Activated naive CD4-positive, alpha-beta T cell treated with anti-CD3 and anti-CD28 coated beads, Interleukin-2, amount 10 ng/mL, durations not matched to agents 7 days and 5 days (primary cell): Measurements from ENCODE around the gene ROBO1.

Experiments used
- CTCF ChIA-PET: fragments of 350-600 bp; sonication (Branson Sonifier 250); formaldehyde crosslinking; loops from one replicate; lab custom pipeline; 2021; ENCODE audit warnings: antibody characterized with exemption; lab: Charles Lee
- DNase-seq: peaks from one replicate; pipeline ENCODE4 v3.0.0-alpha.2; 2020
- H3K27ac Mint-ChIP-seq: one replicate; pipeline ENCODE4 v1.8.0; 2021; ENCODE audit warnings: mild to moderate bottlenecking, moderate library complexity, mixed read lengths
- H3K27me3 Mint-ChIP-seq: one replicate; pipeline ENCODE4 v1.8.0; 2021; ENCODE audit warnings: mild to moderate bottlenecking, mixed read lengths
- H3K36me3 Mint-ChIP-seq: one replicate; pipeline ENCODE4 v1.8.0; 2021; ENCODE audit warnings: mixed read lengths
- H3K4me1 Mint-ChIP-seq: one replicate; pipeline ENCODE4 v1.8.0; 2021; ENCODE audit warnings: mixed read lengths
- H3K4me3 Mint-ChIP-seq: one replicate; pipeline ENCODE4 v1.8.0; 2021; ENCODE audit warnings: mild to moderate bottlenecking, moderate library complexity, mixed read lengths
- H3K9me3 Mint-ChIP-seq: one replicate; pipeline ENCODE4 v1.8.0; 2021; ENCODE audit warnings: mixed read lengths

Gene ROBO1

GRCh38 chr3:78979028-78979427 is 788.8 kb downstream of the ROBO1 start:
- CTCF ChIA-PET: no interaction called here
- no peak for DNase-seq
- Mint-ChIP-seq H3K27ac (no peak overlapping the region), H3K27me3 (no peaks in the 10 kb centered on the region), H3K4me3 (no peak overlapping the region), H3K4me1 (no peaks in the 10 kb centered on the region), H3K36me3 (no peaks in the 10 kb centered on the region), H3K9me3 (no peaks in the 10 kb centered on the region)

GRCh38 chr3:78978037-78978436 is 789.8 kb downstream of the ROBO1 start:
- H3K9me3 Mint-ChIP-seq: no peaks in the 10 kb centered on the region
- CTCF ChIA-PET: no interaction called here

GRCh38 chr3:78977073-78977472 is 790.7 kb downstream of the ROBO1 start:
- CTCF ChIA-PET: no interaction called here
- no peak overlapping the region for H3K27ac Mint-ChIP-seq
- no peaks in the 10 kb centered on the region for H3K27me3 Mint-ChIP-seq
- DNase-seq: no peak
- H3K36me3 Mint-ChIP-seq: no peaks in the 10 kb centered on the region
- no peaks in the 10 kb centered on the region for H3K9me3 Mint-ChIP-seq
- no peak overlapping the region for H3K4me3 Mint-ChIP-seq
- no peaks in the 10 kb centered on the region for H3K4me1 Mint-ChIP-seq

More at GRCh38 chr3:78978037-78978436, 789.8 kb downstream of the ROBO1 start:
- no peaks in the 10 kb centered on the region for H3K36me3 Mint-ChIP-seq
- no peak overlapping the region for H3K4me3 Mint-ChIP-seq
- H3K27ac Mint-ChIP-seq: no peak overlapping the region
- DNase-seq: no peak
- no peaks in the 10 kb centered on the region for H3K27me3 Mint-ChIP-seq
- no peaks in the 10 kb centered on the region for H3K4me1 Mint-ChIP-seq

- Mint-ChIP-seq H3K36me3 (no peaks in the 10 kb centered on the region), H3K9me3 (no peaks in the 10 kb centered on the region), H3K27me3 (no peaks in the 10 kb centered on the region), H3K4me1 (no peaks in the 10 kb centered on the region), H3K27ac (no peak overlapping the region), H3K4me3 (no peak overlapping the region)
- CTCF ChIA-PET: no interaction called here
- DNase-seq: no peak
Observed at GRCh38 chr3:78976200-78976599, 791.6 kb downstream of the ROBO1 start.

- no peaks in the 10 kb centered on the region for H3K36me3 Mint-ChIP-seq
- no peak overlapping the region for H3K4me3 Mint-ChIP-seq
- H3K27me3 Mint-ChIP-seq: no peaks in the 10 kb centered on the region
- H3K9me3 Mint-ChIP-seq: no peaks in the 10 kb centered on the region
- no peak for DNase-seq
- no peaks in the 10 kb centered on the region for H3K4me1 Mint-ChIP-seq
- H3K27ac Mint-ChIP-seq: no peak overlapping the region
- CTCF ChIA-PET: no interaction called here
Observed at GRCh38 chr3:78974181-78974790, 793.5 kb downstream of the ROBO1 start.

GRCh38 chr3:78972617-78973301 is 795.0 kb downstream of the ROBO1 start:
- H3K27ac Mint-ChIP-seq: no peak overlapping the region
- no peaks in the 10 kb centered on the region for H3K4me1 Mint-ChIP-seq
- no peak overlapping the region for H3K4me3 Mint-ChIP-seq
- CTCF ChIA-PET: interaction anchor here (0.8 kb wide), 1 partner anchor 18 kb away, joined by 3 read pairs; no protein-coding TSS in a partner anchor
- H3K27me3 Mint-ChIP-seq: no peaks in the 10 kb centered on the region
- no peak for DNase-seq
- no peaks in the 10 kb centered on the region for H3K9me3 Mint-ChIP-seq
- H3K36me3 Mint-ChIP-seq: no peaks in the 10 kb centered on the region

- CTCF ChIA-PET: no interaction called here
- H3K4me1 Mint-ChIP-seq: no peaks in the 10 kb centered on the region
- H3K36me3 Mint-ChIP-seq: no peaks in the 10 kb centered on the region
- H3K27ac Mint-ChIP-seq: no peak overlapping the region
- H3K4me3 Mint-ChIP-seq: no peak overlapping the region
- no peaks in the 10 kb centered on the region for H3K9me3 Mint-ChIP-seq
- no peak for DNase-seq
- H3K27me3 Mint-ChIP-seq: no peaks in the 10 kb centered on the region
Observed at GRCh38 chr3:78970656-78971055, 797.1 kb downstream of the ROBO1 start.

- Mint-ChIP-seq H3K27me3 (no peaks in the 10 kb centered on the region), H3K27ac (no peak overlapping the region), H3K4me1 (no peaks in the 10 kb centered on the region), H3K36me3 (no peaks in the 10 kb centered on the region), H3K9me3 (peaks cover under 1% of the 10 kb centered on the region), H3K4me3 (no peak overlapping the region)
- CTCF ChIA-PET: no interaction called here
- no peak for DNase-seq
Observed at GRCh38 chr3:78969483-78969882, 798.3 kb downstream of the ROBO1 start.

- CTCF ChIA-PET: no interaction called here
- no peak overlapping the region for H3K27ac Mint-ChIP-seq
- H3K27me3 Mint-ChIP-seq: no peaks in the 10 kb centered on the region
- no peak overlapping the region for H3K4me3 Mint-ChIP-seq
- no peak for DNase-seq
- no peaks in the 10 kb centered on the region for H3K36me3 Mint-ChIP-seq
- peaks cover 11% of the 10 kb centered on the region for H3K9me3 Mint-ChIP-seq
- no peaks in the 10 kb centered on the region for H3K4me1 Mint-ChIP-seq
Observed at GRCh38 chr3:78967061-78967460, 800.7 kb downstream of the ROBO1 start.

GRCh38 chr3:78963771-78964170 is 804.0 kb downstream of the ROBO1 start:
- H3K4me3 Mint-ChIP-seq: no peak overlapping the region
- no peaks in the 10 kb centered on the region for H3K4me1 Mint-ChIP-seq
- H3K9me3 Mint-ChIP-seq: peaks cover 13% of the 10 kb centered on the region
- no peaks in the 10 kb centered on the region for H3K36me3 Mint-ChIP-seq
- no peaks in the 10 kb centered on the region for H3K27me3 Mint-ChIP-seq
- CTCF ChIA-PET: no interaction called here
- no peak overlapping the region for H3K27ac Mint-ChIP-seq
- no peak for DNase-seq

GRCh38 chr3:78957456-78957855 is 810.3 kb downstream of the ROBO1 start:
- Mint-ChIP-seq H3K4me1 (no peaks in the 10 kb centered on the region), H3K9me3 (peaks cover 2% of the 10 kb centered on the region)
- CTCF ChIA-PET: no interaction called here

GRCh38 chr3:78951342-78951945 is 816.4 kb downstream of the ROBO1 start:
- CTCF ChIA-PET: no interaction called here
- Mint-ChIP-seq H3K27ac (no peak overlapping the region), H3K4me3 (no peak overlapping the region), H3K36me3 (no peaks in the 10 kb centered on the region), H3K9me3 (peaks cover 7% of the 10 kb centered on the region), H3K27me3 (no peaks in the 10 kb centered on the region), H3K4me1 (no peaks in the 10 kb centered on the region)
- no peak for DNase-seq

More at GRCh38 chr3:78957456-78957855, 810.3 kb downstream of the ROBO1 start:
- Mint-ChIP-seq H3K27ac (no peak overlapping the region), H3K27me3 (no peaks in the 10 kb centered on the region), H3K4me3 (no peak overlapping the region), H3K36me3 (no peaks in the 10 kb centered on the region)
- no peak for DNase-seq

GRCh38 chr3:78941587-78941986 is 826.2 kb downstream of the ROBO1 start:
- H3K36me3 Mint-ChIP-seq: no peaks in the 10 kb centered on the region
- no peak overlapping the region for H3K27ac Mint-ChIP-seq
- peaks cover 14% of the 10 kb centered on the region for H3K9me3 Mint-ChIP-seq
- no peaks in the 10 kb centered on the region for H3K27me3 Mint-ChIP-seq
- CTCF ChIA-PET: no interaction called here
- no peaks in the 10 kb centered on the region for H3K4me1 Mint-ChIP-seq
- no peak overlapping the region for H3K4me3 Mint-ChIP-seq
- no peak for DNase-seq

- Mint-ChIP-seq H3K4me1 (no peaks in the 10 kb centered on the region), H3K36me3 (no peaks in the 10 kb centered on the region), H3K9me3 (peaks cover 9% of the 10 kb centered on the region), H3K4me3 (no peak overlapping the region), H3K27me3 (no peaks in the 10 kb centered on the region), H3K27ac (no peak overlapping the region)
- CTCF ChIA-PET: no interaction called here
- no peak for DNase-seq
Observed at GRCh38 chr3:78940626-78941025, 827.2 kb downstream of the ROBO1 start.

GRCh38 chr3:78940128-78940527 is 827.7 kb downstream of the ROBO1 start:
- H3K4me1 Mint-ChIP-seq: no peaks in the 10 kb centered on the region
- no peaks in the 10 kb centered on the region for H3K36me3 Mint-ChIP-seq
- H3K27me3 Mint-ChIP-seq: no peaks in the 10 kb centered on the region
- H3K27ac Mint-ChIP-seq: no peak overlapping the region
- H3K4me3 Mint-ChIP-seq: no peak overlapping the region
- H3K9me3 Mint-ChIP-seq: peaks cover 8% of the 10 kb centered on the region
- CTCF ChIA-PET: no interaction called here
- no peak for DNase-seq
